ENCODE measurements around the gene NFKBIB. TPM values are rescaled to one million over a fixed set of nuclear protein-coding genes. Genes with fewer than 3 reads are reported as not detected.

The NFKBIB gene
- total RNA-seq, 1 experiment from 2014 or later, result 51.2 TPM

GRCh38 chr19:38892841-38893240 is 6.9 kb upstream of the NFKBIB start:
- no peaks in the 10 kb centered on the region for H4K20me1 ChIP-seq (ENCODE audit: insufficient read depth)
- H3K4me1 ChIP-seq (ENCODE audit: control insufficient read depth in 1 of 2, insufficient read depth in 2 of 2, low read length in 2 of 2), result no peaks in the 10 kb centered on the region
- intact Hi-C loops (cut with micrococcal nuclease), result no loop called here
- no peak overlapping the region for H3K27ac ChIP-seq (ENCODE audit: low read depth, low read length)
- no peak overlapping the region for H3K4me2 ChIP-seq (ENCODE audit: low read length)
- H3K79me2 ChIP-seq (ENCODE audit: insufficient read depth, low read length), result no peaks in the 10 kb centered on the region
- H3K9ac ChIP-seq (ENCODE audit: low read length), result no peak overlapping the region
- no peaks in the 10 kb centered on the region for H3K9me3 ChIP-seq (ENCODE audit: control insufficient read depth in 1 of 2, insufficient read depth in 1 of 2, low read depth in 1 of 2, low read length in 2 of 2)
- BruUV-seq (replicated peaks), result no TSS peak
- H3K9me2 ChIP-seq (ENCODE audit: insufficient read depth), result no peaks in the 10 kb centered on the region
- H3K4me3 ChIP-seq (replicated peaks in 1 of 2; ENCODE audit: low read depth in 1 of 2, low read length in 2 of 2), result no peak overlapping the region
- H2AFZ ChIP-seq (ENCODE audit: low read depth, low read length, poor library complexity, severe bottlenecking), result no peak overlapping the region
- ATAC-seq (peak; percentile 63; the same call in 1 of the 2 replicates), DNase-seq (ENCODE audit: low read depth, low spot score) (no peak)
- TF ChIP-seq YY1 (IDR thresholded peaks at IDR 0.05; ENCODE audit: extremely low read depth, insufficient replicate concordance, low read depth, low read length), result no peak
- TF ChIP-seq ZBTB33 (IDR thresholded peaks at IDR 0.05; ENCODE audit: extremely low read depth, insufficient replicate concordance, low read length), result no peak
- no peak for TF ChIP-seq TCF7L2 (IDR thresholded peaks at IDR 0.05; ENCODE audit: borderline replicate concordance, extremely low read depth, insufficient read depth, insufficient read length)
- no peak for TF ChIP-seq EGR1 (IDR thresholded peaks at IDR 0.05; ENCODE audit: low read depth)
- RAD21 ChIA-PET (ENCODE audit: low non-redundant PET in 1 of 2, low total read pairs in 2 of 2, uncharacterized antibody in 2 of 2, unreplicated experiment in 2 of 2), result no interaction called here
- H3K27me3 ChIP-seq (ENCODE audit: insufficient read depth, low read length), result no peaks in the 10 kb centered on the region
- POLR2A ChIA-PET, result no interaction called here
- CTCF ChIA-PET, result no interaction called here
- H3K36me3 ChIP-seq (ENCODE audit: control insufficient read depth in 1 of 2, insufficient read depth in 2 of 2, low read length in 2 of 2), result no peaks in the 10 kb centered on the region

GRCh38 chr19:38893341-38893771 is 6.4 kb upstream of the NFKBIB start:
- RAD21 ChIA-PET (ENCODE audit: low non-redundant PET in 1 of 2, low total read pairs in 2 of 2, uncharacterized antibody in 2 of 2, unreplicated experiment in 2 of 2), result no interaction called here
- Histone ChIP-seq H3K9me3 (ENCODE audit: control insufficient read depth in 1 of 2, insufficient read depth in 1 of 2, low read depth in 1 of 2, low read length in 2 of 2) (no peaks in the 10 kb centered on the region), H3K27ac (ENCODE audit: low read depth, low read length) (no peak overlapping the region), H3K36me3 (ENCODE audit: control insufficient read depth in 1 of 2, insufficient read depth in 2 of 2, low read length in 2 of 2) (no peaks in the 10 kb centered on the region), H3K4me2 (ENCODE audit: low read length) (no peak overlapping the region), H3K4me1 (ENCODE audit: control insufficient read depth in 1 of 2, insufficient read depth in 2 of 2, low read length in 2 of 2) (0 out of 4 replicates have a peak, but pooled peaks cover 0 to under 1% of the 10 kb centered on the region in 2 experiments), H3K9me2 (ENCODE audit: insufficient read depth) (no peaks in the 10 kb centered on the region), H3K4me3 (replicated peaks in 1 of 2; ENCODE audit: low read depth in 1 of 2, low read length in 2 of 2) (no peak overlapping the region), H3K9ac (ENCODE audit: low read length) (no peak overlapping the region), H3K27me3 (ENCODE audit: insufficient read depth, low read length) (no peaks in the 10 kb centered on the region), H2AFZ (ENCODE audit: low read depth, low read length, poor library complexity, severe bottlenecking) (no peak overlapping the region), H3K79me2 (ENCODE audit: insufficient read depth, low read length) (no peaks in the 10 kb centered on the region), H4K20me1 (ENCODE audit: insufficient read depth) (no peaks in the 10 kb centered on the region)
- no TSS peak for BruUV-seq (replicated peaks)
- ATAC-seq (no peak), DNase-seq (ENCODE audit: low read depth, low spot score) (no peak)
- POLR2A ChIA-PET, result no interaction called here
- intact Hi-C loops (cut with micrococcal nuclease), result no loop called here
- CTCF ChIA-PET, result no interaction called here
- TF ChIP-seq EZH2 (IDR thresholded peaks at IDR 0.05) (no peak), EZH2phosphoT487 (IDR thresholded peaks at IDR 0.05; ENCODE audit: borderline replicate concordance) (no peak), ZBTB33 (IDR thresholded peaks at IDR 0.05; ENCODE audit: extremely low read depth, insufficient replicate concordance, low read length) (no peak), POLR2A (IDR thresholded peaks at IDR 0.05; ENCODE audit: borderline replicate concordance, extremely low read depth, insufficient read depth, insufficient read length) (no peak), JUND (IDR thresholded peaks at IDR 0.05) (no peak)
- TF ChIP-seq, protein P1, sequence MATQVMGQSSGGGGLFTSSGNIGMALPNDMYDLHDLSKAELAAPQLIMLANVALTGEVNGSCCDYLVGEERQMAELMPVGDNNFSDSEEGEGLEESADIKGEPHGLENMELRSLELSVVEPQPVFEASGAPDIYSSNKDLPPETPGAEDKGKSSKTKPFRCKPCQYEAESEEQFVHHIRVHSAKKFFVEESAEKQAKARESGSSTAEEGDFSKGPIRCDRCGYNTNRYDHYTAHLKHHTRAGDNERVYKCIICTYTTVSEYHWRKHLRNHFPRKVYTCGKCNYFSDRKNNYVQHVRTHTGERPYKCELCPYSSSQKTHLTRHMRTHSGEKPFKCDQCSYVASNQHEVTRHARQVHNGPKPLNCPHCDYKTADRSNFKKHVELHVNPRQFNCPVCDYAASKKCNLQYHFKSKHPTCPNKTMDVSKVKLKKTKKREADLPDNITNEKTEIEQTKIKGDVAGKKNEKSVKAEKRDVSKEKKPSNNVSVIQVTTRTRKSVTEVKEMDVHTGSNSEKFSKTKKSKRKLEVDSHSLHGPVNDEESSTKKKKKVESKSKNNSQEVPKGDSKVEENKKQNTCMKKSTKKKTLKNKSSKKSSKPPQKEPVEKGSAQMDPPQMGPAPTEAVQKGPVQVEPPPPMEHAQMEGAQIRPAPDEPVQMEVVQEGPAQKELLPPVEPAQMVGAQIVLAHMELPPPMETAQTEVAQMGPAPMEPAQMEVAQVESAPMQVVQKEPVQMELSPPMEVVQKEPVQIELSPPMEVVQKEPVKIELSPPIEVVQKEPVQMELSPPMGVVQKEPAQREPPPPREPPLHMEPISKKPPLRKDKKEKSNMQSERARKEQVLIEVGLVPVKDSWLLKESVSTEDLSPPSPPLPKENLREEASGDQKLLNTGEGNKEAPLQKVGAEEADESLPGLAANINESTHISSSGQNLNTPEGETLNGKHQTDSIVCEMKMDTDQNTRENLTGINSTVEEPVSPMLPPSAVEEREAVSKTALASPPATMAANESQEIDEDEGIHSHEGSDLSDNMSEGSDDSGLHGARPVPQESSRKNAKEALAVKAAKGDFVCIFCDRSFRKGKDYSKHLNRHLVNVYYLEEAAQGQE (IDR thresholded peaks at IDR 0.05; ENCODE audit: low read depth), result no peak
